ENCODE measurements around the gene VAPB.

- TF ChIP-seq CTCF (IDR thresholded peaks at IDR 0.05) (no peak), POLR2A (IDR thresholded peaks at IDR 0.05) (no peak)
Observed at GRCh38 chr20:58457083-58457695, 68.2 kb downstream of the VAPB start.

Data from Peyer's patch (tissue), 4 donors.